T1000 (cell line): ENCODE measurements around the gene BECN2.

Source experiments
- DNase-seq: peaks from one replicate; lab custom pipeline; 2025; ENCODE audit warnings: mixed read lengths; lab: John Stamatoyannopoulos, UW

BECN2 gene, protein sequence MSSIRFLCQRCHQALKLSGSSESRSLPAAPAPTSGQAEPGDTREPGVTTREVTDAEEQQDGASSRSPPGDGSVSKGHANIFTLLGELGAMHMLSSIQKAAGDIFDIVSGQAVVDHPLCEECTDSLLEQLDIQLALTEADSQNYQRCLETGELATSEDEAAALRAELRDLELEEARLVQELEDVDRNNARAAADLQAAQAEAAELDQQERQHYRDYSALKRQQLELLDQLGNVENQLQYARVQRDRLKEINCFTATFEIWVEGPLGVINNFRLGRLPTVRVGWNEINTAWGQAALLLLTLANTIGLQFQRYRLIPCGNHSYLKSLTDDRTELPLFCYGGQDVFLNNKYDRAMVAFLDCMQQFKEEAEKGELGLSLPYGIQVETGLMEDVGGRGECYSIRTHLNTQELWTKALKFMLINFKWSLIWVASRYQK

DNA sequence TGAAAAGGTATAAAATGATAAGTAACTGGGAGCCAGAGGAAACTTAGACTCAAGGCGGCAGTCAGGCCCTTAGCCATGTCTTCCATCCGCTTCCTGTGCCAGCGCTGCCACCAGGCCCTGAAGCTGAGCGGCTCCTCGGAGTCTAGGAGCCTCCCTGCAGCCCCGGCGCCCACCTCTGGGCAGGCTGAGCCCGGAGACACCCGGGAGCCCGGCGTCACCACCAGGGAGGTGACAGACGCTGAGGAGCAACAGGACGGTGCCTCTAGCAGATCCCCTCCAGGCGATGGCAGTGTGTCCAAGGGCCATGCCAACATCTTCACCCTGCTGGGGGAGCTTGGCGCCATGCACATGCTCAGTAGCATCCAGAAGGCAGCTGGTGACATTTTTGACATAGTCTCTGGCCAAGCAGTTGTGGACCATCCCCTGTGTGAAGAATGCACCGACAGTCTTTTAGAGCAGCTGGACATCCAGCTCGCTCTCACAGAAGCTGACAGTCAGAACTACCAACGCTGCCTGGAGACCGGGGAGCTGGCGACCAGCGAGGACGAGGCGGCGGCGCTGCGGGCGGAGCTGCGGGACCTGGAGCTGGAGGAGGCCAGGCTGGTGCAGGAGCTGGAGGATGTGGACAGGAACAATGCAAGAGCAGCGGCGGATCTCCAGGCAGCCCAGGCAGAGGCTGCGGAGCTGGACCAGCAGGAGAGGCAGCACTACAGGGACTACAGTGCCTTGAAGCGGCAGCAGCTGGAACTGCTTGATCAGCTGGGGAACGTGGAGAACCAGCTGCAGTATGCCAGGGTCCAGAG is at the start of gene BECN2:
BECN2 (plus strand) TSS at position 76 of the 803 bp plus-strand sequence; CDS start at position 76, 0 bp downstream.
- DNase-seq = no peak

DNA sequence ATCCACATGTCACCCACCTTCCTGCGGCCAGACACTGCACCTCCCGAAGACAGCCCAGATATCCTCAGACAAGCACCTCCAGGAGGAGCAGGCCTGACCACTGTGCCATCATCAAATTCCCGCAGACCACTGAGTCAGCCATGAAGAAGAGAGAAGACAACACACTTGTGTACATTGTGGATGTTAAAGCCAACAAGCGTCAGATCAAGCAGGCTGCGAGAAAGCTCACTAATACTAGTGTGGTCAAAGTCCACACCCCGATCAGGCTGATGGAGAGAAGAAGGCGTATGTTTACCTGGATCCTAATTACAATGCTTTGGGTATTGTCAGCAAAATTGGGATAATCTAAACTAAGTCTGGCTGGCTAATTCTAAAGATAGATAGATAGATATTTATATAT is 41.4 kb upstream of the BECN2 start:
- no peak for DNase-seq

GRCh38 chr1:241917487-241917886 is 40.1 kb upstream of the BECN2 start:
- no peak for DNase-seq

- DNase-seq = peak; percentile 24
Measured at GRCh38 chr1:241918879-241919278, 38.7 kb upstream of the BECN2 start.

DNA sequence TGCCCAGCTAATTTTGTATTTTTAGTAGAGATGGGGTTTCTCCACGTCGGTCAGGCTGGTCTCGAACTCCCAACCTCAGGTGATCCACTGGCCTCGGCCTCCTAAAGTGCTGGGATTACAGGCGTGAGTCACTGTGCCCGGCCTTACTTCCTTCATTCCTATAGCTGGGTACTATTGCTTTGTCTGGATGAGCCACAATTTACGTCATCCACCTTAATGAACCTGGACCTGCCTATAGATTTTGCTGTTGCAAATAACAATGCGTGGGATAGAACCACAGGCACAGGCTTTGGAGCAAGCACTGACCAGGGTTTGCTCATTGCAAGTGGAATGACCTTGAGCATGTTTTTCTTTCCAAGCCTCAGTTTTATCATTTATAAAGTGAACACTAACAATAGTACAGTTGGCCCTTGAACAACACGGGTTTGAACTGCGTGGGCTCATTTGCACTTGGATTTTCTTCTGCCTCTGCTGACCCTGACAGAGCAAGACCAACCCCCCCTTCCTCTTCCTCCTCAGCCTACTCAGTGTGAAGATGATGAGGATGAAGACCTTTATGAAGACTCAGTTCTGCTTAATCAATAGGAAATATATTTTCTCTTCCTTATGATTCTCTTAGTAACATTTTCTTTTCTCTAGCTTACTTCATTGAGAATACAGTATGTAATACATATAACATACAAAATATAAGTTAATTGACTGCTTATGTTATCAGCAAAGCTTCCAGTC is 33.3 kb upstream of the BECN2 start:
- DNase-seq = no peak

- DNase-seq = no peak
Measured at GRCh38 chr1:241926141-241926540, 31.4 kb upstream of the BECN2 start.

DNA sequence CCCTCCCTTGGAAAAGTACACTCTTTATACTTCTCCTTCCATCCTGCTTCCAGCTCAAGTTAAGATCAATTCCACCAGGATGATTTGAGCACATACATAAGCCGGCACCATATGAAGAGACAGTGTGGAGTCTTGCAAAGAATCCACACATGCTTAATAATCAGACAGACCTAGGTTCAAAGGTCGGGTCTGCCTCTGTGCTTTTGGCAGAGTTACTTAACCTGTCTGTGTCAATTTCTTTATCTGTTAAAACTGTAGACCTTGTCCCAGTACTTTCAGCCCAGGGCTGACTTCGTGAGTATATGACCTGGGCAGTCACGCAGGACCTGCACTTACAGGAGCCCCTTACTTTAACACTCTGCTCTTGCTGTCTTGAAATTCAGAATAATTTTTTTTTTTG is 30.2 kb upstream of the BECN2 start:
- no peak for DNase-seq

DNA sequence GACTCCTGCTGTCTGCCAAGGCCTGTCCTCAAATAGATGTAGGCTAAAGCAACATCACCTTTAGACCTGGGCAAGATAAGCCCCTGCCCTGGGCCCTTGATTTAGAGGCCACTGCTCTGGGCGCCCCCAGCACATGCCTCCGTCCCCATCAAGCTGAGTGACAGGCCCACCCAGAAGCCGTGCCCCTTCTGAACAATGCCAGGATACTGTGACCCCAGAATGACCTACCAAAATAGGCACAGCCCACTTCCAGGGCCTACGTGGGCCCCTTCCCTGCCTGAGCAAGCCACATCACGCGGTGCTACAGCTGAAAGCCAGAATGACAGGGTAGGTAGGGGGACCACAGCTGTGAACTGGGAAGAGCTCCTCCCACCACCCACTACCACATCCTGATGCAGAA is 24.7 kb upstream of the BECN2 start:
- no peak for DNase-seq

DNA sequence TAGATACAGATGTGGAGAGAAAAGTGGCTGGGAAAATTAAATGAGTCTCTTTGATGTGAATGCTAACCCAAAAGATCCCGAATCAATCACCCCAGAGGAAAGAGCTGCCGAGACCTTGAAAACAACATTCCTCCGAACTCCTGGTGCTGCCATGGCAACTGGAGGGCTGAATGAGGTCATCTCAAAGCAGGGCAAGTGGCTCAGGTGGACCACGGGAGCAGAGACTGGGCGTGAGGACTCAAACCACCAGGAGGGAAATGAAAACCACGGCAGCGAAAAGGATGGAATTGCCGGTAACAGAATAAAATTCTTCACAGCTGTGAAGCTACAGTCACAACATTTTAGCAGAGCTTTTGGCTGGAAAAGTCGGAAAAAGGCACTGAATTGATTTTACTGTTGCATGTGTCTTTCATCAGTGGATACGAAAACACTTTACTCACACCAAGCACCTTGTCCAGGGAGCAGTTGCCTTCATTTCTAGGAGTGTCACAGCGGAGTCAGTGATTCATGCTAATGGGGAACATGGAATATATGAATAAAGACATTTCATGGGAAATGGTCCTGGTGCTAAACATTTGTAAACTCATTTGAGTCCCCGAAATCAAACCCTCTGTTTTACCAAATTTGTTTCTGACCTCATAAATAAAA is 23.2 kb upstream of the BECN2 start:
- no peak for DNase-seq

GRCh38 chr1:241934866-241935265 is 22.7 kb upstream of the BECN2 start:
- DNase-seq = no peak

DNA sequence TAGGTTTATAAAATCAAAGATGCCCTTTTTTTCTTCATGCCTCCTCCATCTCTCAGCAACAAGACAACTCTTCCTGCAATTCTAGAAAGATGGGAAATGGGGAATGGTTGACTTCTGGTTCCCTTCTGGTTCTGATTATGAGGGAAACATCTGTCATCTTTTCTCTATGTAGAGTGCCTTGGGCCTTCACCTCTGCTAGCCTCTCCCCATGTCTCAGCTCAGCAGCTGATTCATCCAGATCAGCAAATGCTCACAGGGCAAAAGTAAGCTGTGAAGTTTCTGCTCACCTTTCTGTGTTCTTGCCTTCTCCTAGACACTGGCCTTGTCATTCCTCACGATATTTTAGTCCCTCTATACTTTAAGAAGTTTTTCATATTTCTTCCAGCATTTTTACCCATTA is 17.8 kb upstream of the BECN2 start:
- DNase-seq = no peak

- DNase-seq = no peak
Measured at GRCh38 chr1:241942738-241943137, 14.8 kb upstream of the BECN2 start.

GRCh38 chr1:241944300-241944699 is 13.3 kb upstream of the BECN2 start:
- DNase-seq = no peak

- no peak for DNase-seq
Measured at GRCh38 chr1:241947354-241947753, 10.2 kb upstream of the BECN2 start.

DNA sequence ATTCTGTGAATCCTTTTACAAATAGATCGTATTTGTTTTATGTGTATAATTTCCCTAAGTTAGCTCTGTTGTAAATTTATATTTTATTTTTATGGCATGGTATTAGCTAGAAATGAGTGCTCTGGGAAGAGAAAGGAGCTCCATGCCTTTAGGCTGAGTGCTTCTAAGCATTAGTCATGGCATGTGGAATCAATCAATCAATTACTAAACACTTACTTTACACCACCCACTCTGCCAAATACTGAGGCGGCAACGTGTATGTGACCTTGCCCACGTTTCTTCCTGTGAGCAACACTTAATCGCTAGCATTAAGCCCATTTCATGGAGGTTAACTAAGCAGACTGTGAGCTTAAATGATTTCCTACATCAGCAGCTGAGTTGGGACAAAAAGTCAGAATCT is 7.2 kb upstream of the BECN2 start:
- DNase-seq = peak; percentile 18

- DNase-seq = no peak
Measured at GRCh38 chr1:241962153-241962552, 4.6 kb downstream of the BECN2 start.

DNA sequence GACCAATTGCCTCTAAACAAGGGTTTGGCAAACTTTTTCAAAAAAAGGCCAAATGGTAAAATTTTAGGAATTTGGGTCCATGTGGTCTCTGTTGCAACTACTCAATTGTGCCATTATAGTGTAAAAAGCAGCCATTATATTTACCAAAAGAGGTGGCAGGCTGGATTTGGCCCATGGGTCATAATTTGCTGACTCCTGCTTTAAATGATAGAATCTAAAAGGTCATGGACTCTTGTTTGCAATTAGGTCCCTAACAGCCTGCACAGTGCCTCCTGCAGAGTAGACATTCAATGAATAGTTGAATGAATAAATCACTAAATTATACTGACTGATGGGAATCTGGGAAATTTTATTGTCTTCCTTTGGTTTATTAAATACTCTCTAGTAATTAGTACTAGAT is 6.2 kb downstream of the BECN2 start:
- DNase-seq = no peak

DNA sequence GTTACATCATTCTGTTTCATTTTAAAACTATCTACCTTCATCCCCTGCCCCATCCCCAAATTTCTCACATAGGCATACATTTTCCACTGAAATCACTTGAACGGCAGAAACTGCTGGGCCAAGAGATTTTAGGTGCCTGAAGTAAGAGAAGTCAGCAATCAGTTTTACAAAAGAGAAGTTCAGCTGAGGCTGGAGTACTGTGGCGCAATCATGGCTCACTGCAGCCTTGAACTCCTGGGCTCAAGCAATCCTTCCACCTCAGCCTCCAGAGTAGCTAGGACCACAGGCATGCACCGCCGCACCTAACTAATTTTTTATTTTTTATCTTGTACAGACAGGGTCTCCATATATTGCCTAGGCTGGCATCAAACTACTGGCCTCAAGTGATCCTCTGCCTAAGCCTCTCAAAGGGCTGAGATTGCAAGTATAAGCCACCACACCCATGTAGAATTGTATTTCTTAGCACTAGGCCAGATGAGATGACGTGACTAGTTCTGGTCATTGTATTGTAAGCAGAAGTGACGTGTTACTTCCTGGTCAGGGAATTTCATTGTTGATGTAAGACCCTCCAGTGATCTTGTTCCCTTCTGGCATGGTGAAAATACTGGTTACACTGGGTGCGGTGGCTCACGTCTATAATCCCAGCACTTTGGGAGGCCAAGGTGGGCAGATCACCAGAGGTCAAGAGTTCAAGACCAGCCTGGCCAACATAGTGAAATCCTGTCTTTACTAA is 7.1 kb downstream of the BECN2 start:
- DNase-seq = no peak

DNA sequence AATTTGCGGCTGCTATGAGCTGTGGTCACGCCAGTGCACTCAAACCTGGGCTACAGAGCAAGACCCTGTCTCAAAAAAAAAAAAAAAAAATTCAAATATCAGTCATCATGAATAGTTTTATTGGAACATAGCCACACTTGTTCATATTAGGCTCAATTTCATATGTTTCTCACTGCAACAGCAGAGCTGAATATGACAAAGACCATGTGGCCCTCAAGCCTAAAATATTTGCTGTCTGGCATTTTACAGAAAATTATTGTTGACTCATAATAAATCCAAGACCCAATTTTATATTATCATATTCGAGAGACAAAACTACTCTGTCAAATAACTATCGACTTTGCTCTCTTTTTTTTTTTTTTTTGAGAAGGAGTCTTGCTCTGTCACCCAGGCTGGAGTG is 11.0 kb downstream of the BECN2 start:
- DNase-seq = no peak

GRCh38 chr1:241972703-241973369 is 15.3 kb downstream of the BECN2 start:
- DNase-seq = peak; percentile 9

DNA sequence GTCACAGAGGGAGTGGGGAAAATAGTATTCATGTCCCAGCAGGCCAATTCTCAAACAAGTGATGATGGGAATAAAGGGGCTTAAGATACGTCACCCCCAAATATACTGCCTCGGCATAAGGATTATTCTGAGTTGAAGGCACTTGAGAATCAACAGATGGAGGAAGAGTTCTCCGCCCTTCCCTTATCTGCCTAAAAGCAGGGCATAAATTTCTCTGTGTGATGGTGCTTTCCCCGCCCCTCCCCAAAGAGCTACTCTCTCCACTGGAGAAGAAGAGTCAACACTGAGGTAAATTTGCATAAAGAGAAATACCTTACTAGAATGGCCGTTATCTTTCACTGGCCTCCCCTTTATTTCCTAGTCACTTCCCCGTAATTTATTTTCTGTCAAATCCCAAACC is 18.7 kb downstream of the BECN2 start:
- no peak for DNase-seq
